GM23338 (cell line): ENCODE results near the gene KLK12. TPM values are rescaled to one million over a fixed set of nuclear protein-coding genes. Genes with fewer than 3 reads are reported as not detected.

Experiments used
- ATAC-seq: fragments of 200-7000 bp; cut with Tn5 transposase; 3 replicates; pipeline ENCODE4 v1.9.1; 2020
- DNase-seq: peaks from one replicate; pipeline ENCODE4 v3.0.0-alpha.2; 2015; ENCODE audit warnings: low spot score
- H2AFZ ChIP-seq: fragments of 200-600 bp; sonication (generic); 2 replicates; pipeline ENCODE4 v1.8.0; 2016; ENCODE audit warnings: antibody characterized with exemption, mild to moderate bottlenecking, moderate library complexity
- H3F3A ChIP-seq: fragments of 200-600 bp; sonication (generic); replicated peaks from 2 replicates; pipeline ENCODE4 v1.8.0; 2017; ENCODE audit warnings: antibody characterized with exemption, mixed run types, low read depth
- H3K27ac ChIP-seq: fragments of 200-600 bp; sonication (generic); 2 replicates; pipeline ENCODE4 v1.6.1; 2016; ENCODE audit warnings: low read depth
- H3K27me3 ChIP-seq: fragments of 200-600 bp; sonication (generic); 2 replicates; pipeline ENCODE4 v1.8.0; 2016; ENCODE audit warnings: mild to moderate bottlenecking, mixed run types, moderate library complexity; ENCODE audit not compliant: insufficient read depth
- H3K36me3 ChIP-seq: fragments of 200-600 bp; sonication (generic); 2 replicates; pipeline ENCODE4 v1.8.0; 2016; ENCODE audit warnings: mild to moderate bottlenecking; ENCODE audit not compliant: insufficient read depth
- H3K4me1 ChIP-seq: fragments of 200-600 bp; sonication (generic); 2 replicates; pipeline ENCODE4 v1.8.0; 2016; ENCODE audit warnings: mild to moderate bottlenecking, moderate library complexity; ENCODE audit not compliant: insufficient read depth
- H3K4me2 ChIP-seq: fragments of 200-600 bp; sonication (generic); 2 replicates; pipeline ENCODE4 v1.7.1; 2017; ENCODE audit warnings: mixed run types
- H3K4me3 ChIP-seq: fragments of 200-600 bp; sonication (generic); 2 replicates; pipeline ENCODE4 v1.6.1; 2016; ENCODE audit warnings: mixed run types
- H3K79me2 ChIP-seq: fragments of 200-600 bp; sonication (generic); replicated peaks from 2 replicates; pipeline ENCODE4 v1.8.0; 2017; ENCODE audit warnings: mild to moderate bottlenecking; ENCODE audit not compliant: insufficient read depth
- H3K9me2 ChIP-seq: fragments of 200-600 bp; sonication (generic); 2 replicates; pipeline ENCODE4 v1.8.0; 2017; ENCODE audit not compliant: insufficient read depth
- H4K20me1 ChIP-seq: fragments of 200-600 bp; sonication (generic); replicated peaks from 2 replicates; pipeline ENCODE4 v1.8.0; 2017; ENCODE audit warnings: mild to moderate bottlenecking; ENCODE audit not compliant: insufficient read depth
- H3K27ac Mint-ChIP-seq: 2 replicates; pipeline ENCODE4 v1.8.0; 2020; ENCODE audit warnings: inconsistent platforms, mild to moderate bottlenecking, moderate library complexity, mixed read lengths
- H3K27me3 Mint-ChIP-seq: 3 replicates; pipeline ENCODE4 v1.8.0; 2022; ENCODE audit warnings: low read depth, mild to moderate bottlenecking, moderate library complexity, mixed read lengths, inconsistent platforms; ENCODE audit not compliant: insufficient read depth, poor library complexity
- H3K36me3 Mint-ChIP-seq: 3 replicates; pipeline ENCODE4 v1.8.0; 2021; ENCODE audit warnings: low read depth, mild to moderate bottlenecking, inconsistent platforms, moderate library complexity, mixed read lengths
- H3K4me1 Mint-ChIP-seq: 3 replicates; pipeline ENCODE4 v1.8.0; 2020; ENCODE audit warnings: mild to moderate bottlenecking, inconsistent platforms, mixed read lengths
- H3K4me3 Mint-ChIP-seq: 3 replicates; pipeline ENCODE4 v1.8.0; 2021; ENCODE audit warnings: moderate library complexity, mild to moderate bottlenecking, inconsistent platforms, mixed read lengths
- H3K9me3 Mint-ChIP-seq: 3 replicates; pipeline ENCODE4 v1.8.0; 2020; ENCODE audit warnings: moderate library complexity, mild to moderate bottlenecking, inconsistent platforms, mixed read lengths
- CREB1 ChIP-seq: fragments of 250-450 bp; sonication (Bioruptor Pico); IDR thresholded peaks from 2 replicates; pipeline ENCODE4 v1.5.0; 2020; ENCODE audit warnings: low read depth, mild to moderate bottlenecking, moderate library complexity
- CTCF ChIP-seq, 2 experiments: fragments of 200-600 bp in 1 of 2; sonication (generic) in 1 of 2; conservative IDR thresholded peaks; 2 replicates each; pipeline versions ENCODE4 v1.5.1 to v1.6.1; 2016 to 2017; ENCODE audit warnings: antibody characterized with exemption in 2 of 2, low read depth in 2 of 2, mild to moderate bottlenecking in 2 of 2, moderate library complexity in 1 of 2
- EZH2 ChIP-seq: fragments of 200-600 bp; sonication (generic); IDR thresholded peaks from one replicate; pipeline ENCODE4 v1.8.0; 2017; ENCODE audit warnings: antibody characterized with exemption, mild to moderate bottlenecking, low read depth; ENCODE audit not compliant: unreplicated experiment
- EZH2phosphoT487 ChIP-seq: fragments of 200-600 bp; sonication (generic); IDR thresholded peaks from one replicate; pipeline ENCODE4 v1.8.1; 2018; ENCODE audit warnings: antibody characterized with exemption; ENCODE audit not compliant: unreplicated experiment
- JUNB ChIP-seq: IDR thresholded peaks from one replicate; pipeline ENCODE4 v1.6.1; 2016; ENCODE audit warnings: antibody characterized with exemption; ENCODE audit not compliant: unreplicated experiment
- NANOG ChIP-seq: IDR thresholded peaks from 2 replicates; pipeline ENCODE4 v1.6.1; 2016; ENCODE audit warnings: antibody characterized with exemption, borderline replicate concordance
- POLR2AphosphoS5 ChIP-seq: IDR thresholded peaks from 2 replicates; pipeline ENCODE4 v1.6.1; 2016; ENCODE audit warnings: antibody characterized with exemption, low read depth
- REST ChIP-seq: IDR thresholded peaks from one replicate; pipeline ENCODE4 v1.6.1; 2018; ENCODE audit warnings: antibody characterized with exemption; ENCODE audit not compliant: unreplicated experiment
- STAT1 ChIP-seq: IDR thresholded peaks from one replicate; pipeline ENCODE4 v1.6.1; 2016; ENCODE audit warnings: antibody characterized with exemption; ENCODE audit not compliant: unreplicated experiment
- ZNF114 ChIP-seq: fragments of 250-450 bp; sonication (Bioruptor Pico); IDR thresholded peaks from 2 replicates; pipeline ENCODE4 v1.5.0; 2020; ENCODE audit warnings: mild to moderate bottlenecking, moderate library complexity
- ZNF331 ChIP-seq: fragments of 250-450 bp; sonication (Bioruptor Pico); IDR thresholded peaks from 2 replicates; pipeline ENCODE4 v1.5.0; 2020; ENCODE audit warnings: low read depth, mild to moderate bottlenecking, moderate library complexity
- polyA plus RNA-seq: library from polyadenylated mRNA; unstranded; fragments of >200 nt; fragmentation: Nextera tagmentation; extraction: Ambion mirVana; gene quantifications from 2 replicates; pipeline ENCODE4 v1.2.1, GENCODE V29; 2016
- total RNA-seq: library from RNA; depleted of rRNA; stranded (reverse); fragments of >200 nt; shearing (Covaris generic); gene quantifications from 2 replicates; pipeline ENCODE4 v1.2.3, GENCODE V29; 2014
- TF ChIP-seq, protein P1 (sequence below): IDR thresholded peaks from 2 replicates; pipeline ENCODE4 v1.6.1; 2016; ENCODE audit warnings: antibody characterized with exemption

The KLK12 gene
- total and polyA plus RNA-seq, 2 experiments from 2014 or later: not detected

DNA sequence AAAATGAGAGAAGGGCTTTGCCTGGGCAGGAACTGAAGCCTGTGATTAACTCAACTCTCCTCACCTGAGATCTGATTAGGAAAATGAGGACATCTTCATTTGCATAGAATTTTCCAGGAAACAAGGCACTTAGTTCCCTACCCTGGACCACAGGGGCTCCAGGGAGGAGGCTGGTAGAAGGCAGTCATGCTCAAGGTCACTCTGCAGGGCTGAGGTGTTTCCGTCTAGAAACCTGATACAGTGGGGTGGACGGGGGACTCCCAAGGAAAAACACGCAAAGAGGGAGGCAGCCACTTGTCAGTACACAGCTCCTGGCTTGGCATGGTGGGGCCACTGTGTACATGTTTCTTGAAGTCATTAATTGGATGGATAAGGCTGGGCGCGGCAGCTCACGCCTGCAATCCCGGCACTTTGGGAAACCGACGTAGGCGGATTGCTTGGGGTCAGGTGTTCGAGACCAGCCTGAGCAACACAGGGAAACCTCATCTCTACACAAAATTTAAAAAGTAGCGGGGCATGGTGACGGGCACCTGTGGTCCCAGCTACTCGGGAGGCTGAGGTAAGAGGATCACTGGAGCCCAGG, 41.9 kb upstream of the KLK12 start (continued):
- TF ChIP-seq, protein P1, sequence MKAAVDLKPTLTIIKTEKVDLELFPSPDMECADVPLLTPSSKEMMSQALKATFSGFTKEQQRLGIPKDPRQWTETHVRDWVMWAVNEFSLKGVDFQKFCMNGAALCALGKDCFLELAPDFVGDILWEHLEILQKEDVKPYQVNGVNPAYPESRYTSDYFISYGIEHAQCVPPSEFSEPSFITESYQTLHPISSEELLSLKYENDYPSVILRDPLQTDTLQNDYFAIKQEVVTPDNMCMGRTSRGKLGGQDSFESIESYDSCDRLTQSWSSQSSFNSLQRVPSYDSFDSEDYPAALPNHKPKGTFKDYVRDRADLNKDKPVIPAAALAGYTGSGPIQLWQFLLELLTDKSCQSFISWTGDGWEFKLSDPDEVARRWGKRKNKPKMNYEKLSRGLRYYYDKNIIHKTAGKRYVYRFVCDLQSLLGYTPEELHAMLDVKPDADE: no peak

DNA sequence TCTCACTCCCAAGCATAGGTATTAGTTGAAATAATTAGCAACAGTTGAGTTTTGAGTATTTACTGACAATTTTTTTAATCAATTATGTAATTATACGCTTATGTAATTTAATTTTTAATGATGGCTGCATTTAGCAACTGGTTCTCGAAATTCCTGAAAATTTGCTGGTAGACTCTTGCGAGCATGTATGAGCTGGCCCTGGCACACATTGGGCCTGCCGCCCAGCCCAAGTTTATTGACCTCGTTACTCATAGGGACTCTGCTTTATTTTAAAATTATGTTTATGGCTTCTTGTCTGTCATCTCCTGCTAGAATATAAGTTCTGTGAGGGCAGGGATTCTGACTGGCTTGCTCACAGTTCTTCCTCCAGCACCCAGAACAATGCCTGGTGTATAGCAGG, 41.2 kb upstream of the KLK12 start:
- H3K4me1 ChIP-seq: peaks cover 6% of the 10 kb centered on the region; the same call in 1 of the 2 replicates
- no peaks in the 10 kb centered on the region for H3F3A ChIP-seq
- H3K4me1 Mint-ChIP-seq: peaks cover 12% of the 10 kb centered on the region
- no peak for ATAC-seq
- 0 out of 2 replicates have a peak overlapping the region, but pooled peaks have one; percentile 56 for H2AFZ ChIP-seq
- no peaks in the 10 kb centered on the region for H3K36me3 ChIP-seq
- H3K27ac Mint-ChIP-seq: no peak overlapping the region
- peaks cover 7% of the 10 kb centered on the region for H3K27me3 Mint-ChIP-seq
- no peaks in the 10 kb centered on the region for H3K27me3 ChIP-seq
- H3K9me3 Mint-ChIP-seq: peaks cover 13% of the 10 kb centered on the region; the same call in 2 of the 3 replicates
- no peaks in the 10 kb centered on the region for H3K9me2 ChIP-seq
- DNase-seq: no peak
- no peaks in the 10 kb centered on the region for H3K79me2 ChIP-seq
- H3K36me3 Mint-ChIP-seq: no peaks in the 10 kb centered on the region
- H3K4me3 Mint-ChIP-seq: no peak overlapping the region
- no peaks in the 10 kb centered on the region for H4K20me1 ChIP-seq
- no peak overlapping the region for H3K4me3 ChIP-seq
- no peak overlapping the region for H3K27ac ChIP-seq
- no peak overlapping the region for H3K4me2 ChIP-seq
- TF ChIP-seq NANOG (no peak), POLR2AphosphoS5 (no peak), JUNB (no peak), CREB1 (CRISPR knock-in tag) (no peak), CTCF (conservative IDR thresholded peaks at IDR 0.05; ENCODE audit: low read depth in 2 of 2) (no peak), ZNF114 (CRISPR knock-in tag) (no peak), REST (no peak), EZH2 (no peak), ZNF331 (CRISPR knock-in tag) (no peak), EZH2phosphoT487 (no peak), STAT1 (no peak)
- TF ChIP-seq, protein P1: no peak
